HUES64 (cell line): ENCODE results near the gene SEC23B.

ENCODE experiments used
- H3K27ac ChIP-seq: 2 replicates; pipeline ENCODE4 v1.7.0; 2013; ENCODE audit warnings: low read depth, low read length, inconsistent platforms
- H3K27me3 ChIP-seq: 2 replicates; pipeline ENCODE4 v1.6.1; 2013; ENCODE audit warnings: mild to moderate bottlenecking, low read length; ENCODE audit not compliant: insufficient read depth
- H3K36me3 ChIP-seq: 2 replicates; pipeline ENCODE4 v1.6.1; 2013; ENCODE audit warnings: mild to moderate bottlenecking, low read length; ENCODE audit not compliant: insufficient read depth
- H3K4me1 ChIP-seq: 2 replicates; pipeline ENCODE4 v1.6.1; 2013; ENCODE audit warnings: mild to moderate bottlenecking, low read length, moderate library complexity; ENCODE audit not compliant: insufficient read depth
- H3K4me3 ChIP-seq: 2 replicates; pipeline ENCODE4 v1.5.1; 2013; ENCODE audit warnings: mild to moderate bottlenecking, low read length, moderate library complexity
- H3K9ac ChIP-seq: 2 replicates; pipeline ENCODE4 v1.6.1; 2013; ENCODE audit warnings: mild to moderate bottlenecking, low read depth, low read length
- H3K9me3 ChIP-seq: 2 replicates; pipeline ENCODE4 v1.6.1; 2013; ENCODE audit warnings: low read depth, low read length; ENCODE audit not compliant: insufficient read depth
- WGBS: fragments of 150-250, 120-280 bp; methylation state at CpG from one replicate; pipeline ENCODE4 v1.1.7; 2013; ENCODE audit warnings: missing lambda C conversion rate; 5-methylcytosine and 5-hydroxymethylcytosine counted together

The SEC23B gene

DNA sequence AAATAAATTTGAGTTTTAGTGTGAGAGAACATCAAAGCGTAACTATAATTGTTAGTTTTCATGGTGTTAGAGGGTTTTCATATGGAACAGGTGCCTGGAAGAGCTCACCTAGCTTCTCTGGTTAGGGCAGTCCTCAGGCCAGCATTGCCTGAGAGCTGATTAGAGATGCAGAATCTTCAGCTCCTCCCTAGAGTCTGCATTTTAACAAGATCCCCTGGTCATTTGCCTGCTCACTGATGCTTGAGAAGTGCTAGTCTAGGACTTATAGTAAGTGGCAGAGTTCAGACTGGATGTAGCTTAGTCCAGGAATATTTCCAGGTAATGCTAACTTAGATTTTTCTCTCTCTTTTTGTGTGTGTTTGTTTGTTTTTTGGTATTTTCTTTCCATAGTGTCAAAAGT is 37.8 kb downstream of the SEC23B start:
- Histone ChIP-seq H3K9me3 (no peaks in the 10 kb centered on the region), H3K9ac (no peak overlapping the region), H3K4me1 (no peaks in the 10 kb centered on the region), H3K27me3 (no peaks in the 10 kb centered on the region), H3K4me3 (no peak overlapping the region), H3K27ac (no peak overlapping the region), H3K36me3 (peaks cover 93% of the 10 kb centered on the region)
- WGBS = 100% methylated on average over 1 of the region's 1 CpG

DNA sequence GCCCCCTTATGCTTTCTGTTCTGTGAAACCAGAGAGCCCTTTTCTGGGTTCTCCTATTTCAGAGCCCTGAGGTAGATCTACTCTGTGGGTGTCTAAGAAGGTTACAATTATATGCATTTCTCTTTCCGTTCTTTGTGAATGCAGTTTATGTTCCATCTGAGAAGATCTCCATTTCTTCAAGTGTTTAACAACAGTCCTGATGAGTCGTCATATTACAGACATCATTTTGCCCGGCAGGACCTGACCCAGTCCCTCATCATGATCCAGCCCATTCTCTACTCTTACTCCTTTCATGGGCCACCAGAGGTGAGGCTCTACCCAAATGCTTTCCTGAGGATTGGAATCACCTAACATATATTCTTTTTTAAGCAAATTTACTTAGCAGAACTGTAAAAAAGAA is 40.7 kb downstream of the SEC23B start:
- no peak overlapping the region for H3K27ac ChIP-seq
- H3K4me1 ChIP-seq = no peaks in the 10 kb centered on the region
- H3K4me3 ChIP-seq = no peak overlapping the region
- no peaks in the 10 kb centered on the region for H3K27me3 ChIP-seq
- no peaks in the 10 kb centered on the region for H3K9me3 ChIP-seq
- no peak overlapping the region for H3K9ac ChIP-seq
- WGBS = 97% methylated on average over 3 of the region's 3 CpGs
- peaks cover 91% of the 10 kb centered on the region for H3K36me3 ChIP-seq

DNA sequence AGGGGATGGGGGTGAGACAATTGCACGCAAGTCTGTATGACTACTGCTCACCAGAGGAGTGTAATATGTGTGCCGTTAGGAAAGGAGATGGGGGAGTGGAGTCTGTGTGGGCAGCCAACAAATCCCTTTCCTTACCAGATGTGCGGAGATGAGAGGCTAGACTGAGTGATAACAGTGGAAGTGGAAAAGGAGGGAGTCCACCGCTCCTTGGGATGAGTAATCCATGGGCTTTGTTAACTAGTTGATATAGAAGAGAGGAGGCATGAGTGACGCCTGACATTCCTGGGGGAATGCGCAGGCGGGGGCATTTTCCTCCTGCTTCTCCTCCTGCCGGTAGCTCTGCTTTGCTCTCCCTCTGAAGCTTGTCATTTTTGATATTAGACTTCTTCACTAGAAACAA is 46.0 kb downstream of the SEC23B start:
- H3K9me3 ChIP-seq = no peaks in the 10 kb centered on the region
- H3K4me3 ChIP-seq = no peak overlapping the region
- H3K9ac ChIP-seq = no peak overlapping the region
- 94% methylated on average over 8 of the region's 8 CpGs for WGBS
- no peak overlapping the region for H3K27ac ChIP-seq
- no peaks in the 10 kb centered on the region for H3K27me3 ChIP-seq
- no peaks in the 10 kb centered on the region for H3K4me1 ChIP-seq
- peaks cover 85% of the 10 kb centered on the region for H3K36me3 ChIP-seq

DNA sequence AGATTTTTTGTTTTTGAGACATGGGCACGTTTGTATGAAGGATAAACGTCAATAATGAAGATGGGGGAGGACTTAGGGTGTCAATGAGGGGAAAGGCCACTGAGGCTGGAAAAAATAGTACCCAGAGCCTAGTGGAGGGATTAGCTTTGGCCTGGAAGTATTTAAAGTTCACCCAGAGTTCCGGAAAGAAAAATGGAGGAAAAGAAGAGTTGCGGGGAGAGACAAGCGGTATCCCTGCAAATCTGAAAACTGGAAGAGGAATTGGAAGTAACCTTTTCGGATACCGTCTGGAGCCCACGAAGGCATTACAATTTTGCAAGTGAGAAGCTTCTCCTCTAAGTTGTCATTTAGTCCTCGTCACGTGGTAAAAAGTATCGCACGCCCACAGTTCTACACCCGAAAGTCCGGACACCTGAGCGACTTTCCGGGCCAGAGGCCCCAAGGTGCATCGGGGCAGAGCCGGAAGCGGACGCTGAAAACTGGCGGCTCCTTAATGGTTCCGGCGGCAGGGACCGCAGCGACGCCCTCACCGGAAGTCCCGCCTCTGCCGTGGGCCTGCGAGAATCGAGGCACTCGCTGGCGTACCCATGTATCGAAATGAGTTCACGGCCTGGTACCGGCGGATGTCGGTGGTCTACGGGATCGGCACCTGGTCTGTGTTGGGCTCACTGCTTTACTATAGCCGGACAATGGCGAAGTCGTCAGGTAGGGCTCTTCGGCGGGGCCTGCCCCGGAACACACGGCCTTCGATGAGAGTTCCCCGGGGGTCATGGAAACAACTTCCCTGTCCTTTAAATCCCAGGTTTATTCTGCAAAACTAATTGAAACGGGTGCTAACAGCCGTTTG is 59.4 kb downstream of the SEC23B start, which contains the start of gene SMIM26:
Gene SMIM26 (plus strand): TSS at position 541 of the 847 bp plus-strand sequence. CDS start 47 bp downstream, at position 588.
- Histone ChIP-seq H3K9me3 (no peaks in the 10 kb centered on the region), H3K9ac (peak within 1 kb of the TSS; percentile 87), H3K27me3 (no peaks in the 10 kb centered on the region), H3K4me1 (no peaks in the 10 kb centered on the region; the same call in 1 of the 2 replicates), H3K36me3 (peaks cover 28% of the 10 kb centered on the region), H3K27ac (peak within 1 kb of the TSS; percentile 79), H3K4me3 (peak within 1 kb of the TSS; percentile 86)
- under 1% methylated on average over 51 of the region's 51 CpGs for WGBS

DNA sequence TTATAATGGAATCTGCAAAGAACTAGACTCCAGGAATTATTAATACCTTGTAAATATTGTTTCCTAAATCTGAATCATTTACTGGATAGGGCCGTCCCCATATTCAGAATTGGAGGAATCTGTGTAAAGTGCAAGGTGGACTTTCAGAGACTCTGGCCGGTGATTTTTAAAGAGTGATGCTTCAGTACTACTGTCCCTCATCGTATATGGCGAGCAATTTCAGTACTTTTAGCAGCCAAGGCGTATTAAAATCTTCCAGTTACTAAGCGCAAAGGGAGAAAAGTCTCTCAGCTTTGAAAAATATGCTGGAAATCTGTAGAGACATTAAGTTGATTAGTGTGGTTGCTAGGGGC is 60.0 kb downstream of the SEC23B start:
- Histone ChIP-seq H3K4me1 (no peaks in the 10 kb centered on the region; the same call in 1 of the 2 replicates), H3K27ac (peak overlapping the region; percentile 79), H3K9ac (peak overlapping the region; percentile 87), H3K9me3 (no peaks in the 10 kb centered on the region), H3K27me3 (no peaks in the 10 kb centered on the region), H3K4me3 (peak overlapping the region; percentile 86), H3K36me3 (peaks cover 25% of the 10 kb centered on the region)
- WGBS = 7% methylated on average over 6 of the region's 6 CpGs

DNA sequence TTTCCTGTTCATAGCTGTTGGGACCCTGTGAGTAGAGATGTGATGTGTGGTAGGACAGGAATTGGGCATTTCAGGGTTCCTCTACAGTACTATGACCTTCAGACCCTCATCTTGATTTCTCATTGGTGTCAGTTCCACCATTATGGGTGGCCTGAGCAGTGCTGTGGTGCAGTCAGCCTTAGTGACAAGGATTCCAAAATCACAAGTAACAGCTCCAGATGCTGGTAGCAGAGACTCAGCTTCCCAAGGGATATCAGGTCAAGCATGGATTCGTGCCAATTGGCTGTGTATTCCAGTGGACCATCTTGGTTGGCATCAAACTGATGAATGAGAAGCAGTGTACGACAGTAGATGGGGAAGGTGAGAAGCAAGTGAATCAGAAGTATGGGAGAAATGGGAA is 63.3 kb downstream of the SEC23B start:
- Histone ChIP-seq H3K4me1 (no peaks in the 10 kb centered on the region; the same call in 1 of the 2 replicates), H3K27ac (no peak overlapping the region), H3K36me3 (peaks cover 21% of the 10 kb centered on the region), H3K9me3 (no peaks in the 10 kb centered on the region), H3K27me3 (no peaks in the 10 kb centered on the region), H3K9ac (no peak overlapping the region), H3K4me3 (no peak overlapping the region)
- WGBS = 97% methylated on average over 2 of the region's 2 CpGs

DNA sequence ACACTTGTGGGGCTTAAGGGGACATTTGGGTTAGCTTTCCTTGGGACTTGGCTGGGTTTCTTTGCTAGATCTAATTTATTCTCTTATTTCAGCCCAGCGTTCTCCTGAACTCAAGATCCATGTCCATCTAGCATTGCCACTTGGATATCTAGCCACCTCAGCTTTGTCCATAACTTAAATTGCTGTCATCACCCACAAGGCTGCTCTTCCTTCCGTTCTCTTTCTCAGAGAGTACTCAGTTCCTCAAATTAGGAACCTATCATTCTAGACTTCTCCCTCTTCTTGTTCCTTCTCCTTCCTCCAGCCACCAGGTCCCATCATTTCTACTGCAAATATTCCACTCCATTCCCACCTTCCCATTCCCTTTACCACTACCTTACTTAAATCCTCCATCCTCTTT is 63.8 kb downstream of the SEC23B start:
- WGBS = 91% methylated on average over 2 of the region's 2 CpGs
- Histone ChIP-seq H3K9ac (no peak overlapping the region), H3K4me3 (no peak overlapping the region), H3K36me3 (peaks cover 21% of the 10 kb centered on the region), H3K4me1 (no peaks in the 10 kb centered on the region; the same call in 1 of the 2 replicates), H3K9me3 (no peaks in the 10 kb centered on the region), H3K27ac (no peak overlapping the region), H3K27me3 (no peaks in the 10 kb centered on the region)

DNA sequence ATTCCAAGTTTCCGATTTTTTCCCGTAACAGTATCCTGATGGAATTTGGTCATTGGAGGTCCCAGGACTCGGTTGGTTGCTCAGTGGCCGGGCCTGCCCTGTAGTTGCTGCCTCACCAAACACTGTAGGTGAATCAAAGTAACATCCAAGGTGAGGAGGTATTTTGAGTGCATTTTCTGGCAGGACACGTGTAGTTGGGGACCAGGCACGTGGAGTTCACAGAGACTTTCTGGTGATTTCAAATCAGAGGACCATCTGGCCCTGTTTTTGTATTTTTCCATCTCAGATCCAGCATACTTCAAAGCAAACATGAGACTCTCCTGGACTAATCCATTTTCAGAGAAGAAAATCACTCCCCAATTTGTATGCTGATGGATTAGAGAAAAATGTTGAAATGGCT is 70.2 kb downstream of the SEC23B start:
- no peaks in the 10 kb centered on the region for H3K27me3 ChIP-seq
- no peak overlapping the region for H3K4me3 ChIP-seq
- H3K36me3 ChIP-seq = no peaks in the 10 kb centered on the region
- no peak overlapping the region for H3K27ac ChIP-seq
- H3K9me3 ChIP-seq = no peaks in the 10 kb centered on the region
- no peaks in the 10 kb centered on the region for H3K4me1 ChIP-seq
- H3K9ac ChIP-seq = no peak overlapping the region; the same call in 1 of the 2 replicates
- 94% methylated on average over 6 of the region's 6 CpGs for WGBS

DNA sequence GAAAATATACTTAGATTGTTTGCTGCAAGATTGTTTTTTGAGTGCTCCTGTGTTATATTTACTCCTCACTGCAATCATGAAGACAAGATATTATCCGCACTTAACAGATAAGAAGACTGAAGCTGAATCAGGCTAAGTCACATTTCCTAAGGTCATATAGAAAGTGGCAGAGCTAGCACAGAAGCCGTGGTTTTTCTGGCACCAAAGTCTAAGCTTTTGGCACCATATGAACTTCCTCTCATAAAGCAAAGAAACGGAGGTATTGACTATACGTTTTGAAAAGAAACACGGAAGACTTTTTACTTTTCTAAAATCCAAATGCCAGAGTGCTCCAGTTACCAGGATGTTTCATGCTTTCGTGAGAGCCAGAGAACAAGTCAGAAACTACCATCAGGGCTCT is 70.8 kb downstream of the SEC23B start:
- H3K9ac ChIP-seq = no peak overlapping the region
- H3K27me3 ChIP-seq = no peaks in the 10 kb centered on the region
- H3K36me3 ChIP-seq = no peaks in the 10 kb centered on the region
- no peak overlapping the region for H3K27ac ChIP-seq
- H3K9me3 ChIP-seq = no peaks in the 10 kb centered on the region
- 95% methylated on average over 6 of the region's 6 CpGs for WGBS
- no peaks in the 10 kb centered on the region for H3K4me1 ChIP-seq
- H3K4me3 ChIP-seq = no peak overlapping the region

DNA sequence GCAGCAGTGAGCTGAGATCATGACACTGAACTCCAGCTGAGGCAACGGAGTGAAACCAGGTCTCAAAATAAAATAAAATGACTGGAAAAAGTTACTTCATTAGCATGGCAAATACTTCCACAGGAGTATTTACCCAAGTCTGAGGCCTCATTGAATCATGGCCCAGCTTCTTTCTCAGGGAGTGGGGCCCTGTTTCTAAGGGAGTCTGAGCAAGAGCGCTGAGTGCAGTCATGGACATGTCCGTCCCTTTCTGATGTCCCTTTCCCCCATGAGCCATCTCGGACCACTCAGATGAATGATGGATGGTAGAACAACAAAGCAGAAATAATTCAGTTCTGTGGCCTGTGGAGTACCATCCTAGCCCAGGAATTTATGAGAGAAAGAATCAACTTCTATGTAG is 72.3 kb downstream of the SEC23B start:
- Histone ChIP-seq H3K9me3 (no peaks in the 10 kb centered on the region), H3K27me3 (no peaks in the 10 kb centered on the region), H3K36me3 (no peaks in the 10 kb centered on the region), H3K27ac (no peak overlapping the region), H3K4me1 (peaks cover 4% of the 10 kb centered on the region; the same call in 1 of the 2 replicates), H3K9ac (no peak overlapping the region), H3K4me3 (no peak overlapping the region)
- WGBS = 94% methylated on average over 4 of the region's 4 CpGs

DNA sequence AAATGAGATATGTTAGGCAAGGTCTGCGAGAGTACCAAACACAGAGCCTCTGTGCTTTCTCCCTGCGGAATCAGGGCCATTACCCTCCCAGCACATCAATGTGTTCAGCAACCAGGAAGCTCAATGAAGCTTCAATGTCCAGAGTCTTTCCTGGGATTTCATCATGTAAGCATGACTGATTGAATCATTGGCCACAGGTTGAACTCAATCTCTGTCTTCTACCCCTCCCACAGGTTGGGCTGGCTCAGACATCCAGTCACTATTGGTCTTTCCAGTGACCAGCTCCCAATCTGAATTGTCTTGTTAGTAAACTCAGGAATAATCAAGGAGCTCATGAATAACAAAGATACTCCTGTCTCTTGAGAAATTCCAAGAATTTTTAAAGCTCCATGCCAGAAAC is 77.4 kb downstream of the SEC23B start:
- H3K27me3 ChIP-seq = no peaks in the 10 kb centered on the region
- no peak overlapping the region for H3K4me3 ChIP-seq
- H3K9me3 ChIP-seq = no peaks in the 10 kb centered on the region
- peaks cover 18% of the 10 kb centered on the region for H3K4me1 ChIP-seq
- H3K27ac ChIP-seq = peak overlapping the region; percentile 67; the same call in 1 of the 2 replicates
- H3K9ac ChIP-seq = no peak overlapping the region
- 98% methylated on average over 2 of the region's 2 CpGs for WGBS
- no peaks in the 10 kb centered on the region for H3K36me3 ChIP-seq
